Kidney (tissue), 14 donors: Measurements from ENCODE around the gene ZBTB49. TPM values are rescaled to one million over a fixed set of nuclear protein-coding genes. Genes with fewer than 3 reads are reported as not detected.
"Not testable (repeated sequence)": the region's sequence is repeated elsewhere in the genome, so short reads cannot be mapped to it uniquely, and the experiment has no call there.

Source experiments
- DNase-seq, 5 donors: peaks; one replicate each; pipeline ENCODE4 v3.0.0-alpha.2; 2013 to 2020
- FAIRE-seq: peaks from 2 replicates; lab custom pipeline; 2012; peaks lifted over from hg19 to GRCh38; lab: Jason Lieb, UNC
- H3K27ac ChIP-seq, 2 donors: one replicate each; pipeline ENCODE4 v1.7.0; 2013; ENCODE audit warnings: low read depth in 2 of 2, low read length in 2 of 2, inconsistent platforms in 1 of 2
- H3K27me3 ChIP-seq: one replicate; pipeline ENCODE4 v1.7.1; 2013; ENCODE audit warnings: low read length, inconsistent platforms; ENCODE audit not compliant: control insufficient read depth, insufficient read depth
- H3K36me3 ChIP-seq, 3 donors: one replicate each; pipeline versions ENCODE4 v1.7.0 to v1.7.1; 2013; ENCODE audit warnings: low read length in 3 of 3, control low read depth in 1 of 3, inconsistent platforms in 1 of 3; ENCODE audit not compliant: insufficient read depth in 3 of 3, control insufficient read depth in 2 of 3
- H3K4me1 ChIP-seq, 3 donors: one replicate each; pipeline versions ENCODE4 v1.7.0 to v1.7.1; 2013; ENCODE audit warnings: low read length in 3 of 3, inconsistent platforms in 1 of 3, low read depth in 1 of 3; ENCODE audit not compliant: control insufficient read depth in 2 of 3, insufficient read depth in 2 of 3
- H3K4me3 ChIP-seq, 3 donors: one replicate each; pipeline versions ENCODE4 v1.7.0 to v1.8.1; 2013; ENCODE audit warnings: low read length in 3 of 3, control low read depth in 1 of 3, inconsistent platforms in 1 of 3
- H3K9ac ChIP-seq, 3 donors: one replicate each; pipeline versions ENCODE4 v1.7.0 to v1.7.1; 2013; ENCODE audit warnings: low read length in 3 of 3, control low read depth in 1 of 3, inconsistent platforms in 1 of 3
- H3K9me3 ChIP-seq, 3 donors: one replicate each; pipeline versions ENCODE4 v1.7.0 to v1.7.1; 2013; ENCODE audit warnings: low read length in 3 of 3, control low read depth in 1 of 3, inconsistent platforms in 1 of 3; ENCODE audit not compliant: control insufficient read depth in 2 of 3, insufficient read depth in 1 of 3
- CTCF ChIP-seq: IDR thresholded peaks from 3 replicates; pipeline ENCODE4 v1.5.1; 2012; ENCODE audit warnings: mild to moderate bottlenecking, moderate library complexity, borderline replicate concordance; ENCODE audit not compliant: insufficient read depth; ENCODE audit errors: extremely low read depth
- intact Hi-C: fragments of 100-400 bp; cut with DNase I; formaldehyde crosslinking; loops from one replicate; pipeline ENCODE4 v1.11.1; 2022
- polyA plus RNA-seq: library from polyadenylated mRNA; stranded (reverse); fragments of 350-450 nt; fragmentation: Illumina TruSeq; extraction: RNeasy Lipid Tissue Mini Kit (QIAGEN cat#74804); gene quantifications from one replicate; pipeline ENCODE4 v1.2.3, GENCODE V29; 2014; ENCODE audit warnings: low read depth, low replicate concordance; ENCODE audit not compliant: insufficient read depth
- total RNA-seq: library from RNA; stranded (reverse); fragmentation: NEBNext Ultra II Directional; extraction: Animal tissue kit (Norgen Biotek cat#: 25700); gene quantifications from one replicate; pipeline ENCODE4 v1.2.1, GENCODE V29; 2021
- donor health status: control.
- donor health status: control.
- donor health status: control.
- donor health status: control.
- donor health status: control.
- donor health status: DM: yes; HTN: yes; CAD: no.
- donor health status: Normal renal cell carcinoma (clear cell type).

Gene ZBTB49
- total and polyA plus RNA-seq, 2 donors from 2014 or later, result 2.8 to 5.8 TPM

DNA sequence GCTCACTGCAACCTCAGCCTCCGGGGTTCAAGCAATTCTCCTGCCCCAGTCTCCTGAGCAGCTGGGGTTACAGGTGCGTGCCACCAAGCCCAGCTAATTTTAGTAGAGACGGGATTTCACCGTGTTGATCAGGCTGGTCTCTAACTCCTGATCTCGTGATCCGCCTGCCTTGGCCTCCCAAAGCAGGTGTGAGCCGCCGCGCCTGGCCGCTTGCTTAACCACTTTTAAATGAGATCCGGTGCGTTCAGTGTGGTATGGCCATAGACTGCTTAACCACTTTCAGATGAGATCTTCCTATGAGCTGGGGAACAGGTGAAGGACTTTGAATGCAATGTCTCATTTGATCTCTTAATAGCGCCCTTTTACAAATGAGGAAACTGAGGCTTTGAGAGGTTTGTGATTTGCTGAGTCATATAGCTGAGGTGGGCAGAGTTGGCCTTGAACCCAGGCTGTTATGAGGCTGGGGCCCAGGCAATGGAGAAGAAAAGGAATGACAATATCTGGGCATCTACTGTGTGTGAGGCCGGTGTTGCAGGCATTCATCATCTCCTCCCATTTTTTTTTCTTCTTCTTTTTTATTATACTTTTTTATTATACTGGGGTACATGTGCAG is 55.0 kb downstream of the ZBTB49 start:
- no peaks in the 10 kb centered on the region for H3K36me3 ChIP-seq
- DNase-seq, result no peak
- intact Hi-C loops, result no loop called here
- no peak for FAIRE-seq
- H3K4me1 ChIP-seq, result no peaks in the 10 kb centered on the region
- no peak overlapping the region for H3K9ac ChIP-seq
- no peak overlapping the region for H3K4me3 ChIP-seq
- no peak for TF ChIP-seq CTCF
- H3K27ac ChIP-seq, result no peak overlapping the region
- no peaks in the 10 kb centered on the region for H3K27me3 ChIP-seq
- H3K9me3 ChIP-seq, result no peaks in the 10 kb centered on the region

DNA sequence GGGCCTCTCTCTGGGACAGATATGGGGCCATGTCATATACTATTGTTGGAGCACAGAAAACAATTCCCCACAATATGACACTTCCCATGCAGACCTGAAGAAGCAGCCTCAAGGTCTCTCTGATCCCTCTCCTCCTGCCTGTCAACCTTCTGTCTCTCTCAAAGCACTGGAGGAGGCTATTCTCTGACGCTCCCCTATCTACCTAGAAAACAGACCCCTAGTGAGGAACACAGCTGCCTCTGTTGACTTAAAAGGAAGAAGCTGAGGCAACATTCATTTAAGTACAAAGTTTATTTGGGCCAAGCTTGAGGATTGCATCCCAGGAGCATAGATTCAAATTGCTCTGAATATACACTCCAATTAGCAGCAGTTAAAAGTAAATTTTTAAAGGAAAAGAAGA is 57.5 kb downstream of the ZBTB49 start:
- H3K36me3 ChIP-seq, result no peaks in the 10 kb centered on the region
- H3K9me3 ChIP-seq, result no peaks in the 10 kb centered on the region
- H3K27me3 ChIP-seq, result no peaks in the 10 kb centered on the region
- H3K4me1 ChIP-seq, result no peaks in the 10 kb centered on the region
- DNase-seq (no peak), FAIRE-seq (no peak)
- H3K4me3 ChIP-seq, result no peak overlapping the region
- TF ChIP-seq CTCF, result no peak
- intact Hi-C loops, result no loop called here
- H3K27ac ChIP-seq, result no peak overlapping the region
- no peak overlapping the region for H3K9ac ChIP-seq

DNA sequence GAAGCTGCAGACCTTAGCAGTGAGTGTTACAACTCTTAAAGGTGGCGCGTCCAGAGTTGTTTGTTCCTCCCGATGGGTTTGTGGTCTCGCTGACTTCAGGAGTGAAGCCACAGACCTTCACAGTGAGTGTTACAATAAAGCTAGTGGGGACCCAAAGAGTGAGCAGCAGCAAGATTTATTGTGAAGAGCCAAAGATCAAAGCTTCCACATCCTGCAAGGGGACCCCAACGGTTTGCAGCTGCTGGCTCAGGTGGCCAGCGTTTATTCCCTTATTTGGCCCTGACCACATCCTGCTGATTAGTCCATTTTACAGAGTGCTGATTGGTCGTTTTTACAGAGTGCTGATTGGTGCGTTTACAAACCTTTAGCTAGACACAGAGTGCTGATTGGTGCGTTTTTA is 58.5 kb downstream of the ZBTB49 start:
- H3K9me3 ChIP-seq, H3K27ac ChIP-seq, intact Hi-C loops, H3K27me3 ChIP-seq, H3K4me3 ChIP-seq, FAIRE-seq, H3K36me3 ChIP-seq, DNase-seq, H3K4me1 ChIP-seq, H3K9ac ChIP-seq: not testable (repeated sequence)

GRCh38 chr4:4349867-4350266 is 59.8 kb downstream of the ZBTB49 start:
- no peak overlapping the region for H3K27ac ChIP-seq
- intact Hi-C loops, result no loop called here
- no peak for FAIRE-seq
- TF ChIP-seq CTCF, result no peak
- no peaks in the 10 kb centered on the region for H3K27me3 ChIP-seq
- H3K9me3 ChIP-seq, result peaks cover 0 to 2% (median 0%) of the 10 kb centered on the region in 3 donors
- H3K9ac ChIP-seq, result no peak overlapping the region
- no peaks in the 10 kb centered on the region for H3K36me3 ChIP-seq
- DNase-seq, result no peak
- no peaks in the 10 kb centered on the region for H3K4me1 ChIP-seq
- no peak overlapping the region for H3K4me3 ChIP-seq
